GM19463 (cell line): ENCODE results near the gene CATSPERZ.
"Not testable (repeated sequence)": the region's sequence is repeated elsewhere in the genome, so short reads cannot be mapped to it uniquely, and the experiment has no call there.

Experiments
- ATAC-seq: cut with Tn5 transposase; IDR thresholded peaks from one replicate; pipeline ENCODE4 v1.9.1; 2021; ENCODE audit warnings: mild to moderate bottlenecking, moderate library complexity; ENCODE audit not compliant: unreplicated experiment

Gene CATSPERZ

GRCh38 chr11:64317325-64317960 lies 17.3 kb downstream of the CATSPERZ start, which contains the start of gene TRMT112:
TSS of gene TRMT112 (minus strand) at chr11:64317559. CDS start at chr11:64317526, 33 bp downstream.
- peak; percentile 46 for ATAC-seq

DNA sequence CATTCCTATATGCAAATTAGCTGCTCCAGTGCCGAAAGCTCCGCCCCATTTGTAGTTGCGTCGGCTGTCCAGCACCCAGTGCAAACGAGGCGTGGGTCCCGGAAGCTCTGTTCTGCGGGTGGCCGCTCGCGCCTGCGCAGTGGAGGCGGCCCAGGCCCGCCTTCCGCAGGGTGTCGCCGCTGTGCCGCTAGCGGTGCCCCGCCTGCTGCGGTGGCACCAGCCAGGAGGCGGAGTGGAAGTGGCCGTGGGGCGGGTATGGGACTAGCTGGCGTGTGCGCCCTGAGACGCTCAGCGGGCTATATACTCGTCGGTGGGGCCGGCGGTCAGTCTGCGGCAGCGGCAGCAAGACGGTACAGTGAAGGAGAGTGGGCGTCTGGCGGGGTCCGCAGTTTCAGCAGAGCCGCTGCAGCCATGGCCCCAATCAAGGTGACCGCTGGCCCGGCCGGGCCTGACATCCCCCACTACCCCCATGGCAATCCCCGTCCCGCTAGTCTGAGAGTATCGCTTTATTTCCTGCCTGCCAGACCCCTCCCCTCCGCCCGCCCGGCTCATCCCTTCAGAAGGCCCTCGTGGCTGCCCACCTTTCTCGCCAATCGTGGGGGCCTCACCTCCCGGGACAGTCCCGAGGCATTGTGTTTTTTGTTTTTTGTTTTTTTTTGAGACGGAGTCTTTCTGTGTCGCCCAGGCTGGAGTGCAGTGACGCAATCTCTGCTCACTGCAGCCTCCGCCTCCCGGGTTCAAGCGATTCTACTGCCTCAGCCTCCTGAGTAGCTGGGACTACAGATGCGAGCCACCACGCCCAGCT lies 18.0 kb downstream of the CATSPERZ start, which contains the start of gene PRDX5:
TSS of gene PRDX5 (plus strand) at position 161 of the 805 bp plus-strand sequence. CDS start at position 256, 95 bp downstream.
- peak; percentile 83 for ATAC-seq

- no peak for ATAC-seq
These were observed 18.9 kb downstream of the CATSPERZ start for GRCh38 chr11:64318766-64319761.

- no peak for ATAC-seq
These were observed 20.4 kb downstream of the CATSPERZ start for GRCh38 chr11:64320556-64320955.

DNA sequence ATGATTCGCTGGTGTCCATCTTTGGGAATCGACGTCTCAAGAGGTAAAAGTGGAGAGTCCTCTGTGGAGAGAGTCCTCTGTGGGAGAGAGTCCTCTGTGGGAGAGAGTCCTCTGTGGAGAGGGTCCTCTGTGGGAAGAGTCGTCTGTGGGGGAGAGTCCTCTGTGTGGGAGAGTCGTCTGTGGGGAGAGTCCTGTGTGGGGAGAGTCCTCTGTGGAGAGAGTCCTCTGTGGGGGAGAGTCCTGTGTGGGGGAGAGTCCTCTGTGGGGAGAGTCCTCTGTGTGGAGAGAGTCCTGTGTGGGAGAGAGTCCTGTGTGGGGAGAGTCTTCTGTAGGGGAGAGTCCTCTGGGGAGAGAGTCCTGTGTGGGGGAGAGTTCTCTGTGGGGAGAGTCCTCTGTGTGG lies 20.9 kb downstream of the CATSPERZ start:
- ATAC-seq: no peak

GRCh38 chr11:64321533-64321932 lies 21.4 kb downstream of the CATSPERZ start:
- no peak for ATAC-seq

DNA sequence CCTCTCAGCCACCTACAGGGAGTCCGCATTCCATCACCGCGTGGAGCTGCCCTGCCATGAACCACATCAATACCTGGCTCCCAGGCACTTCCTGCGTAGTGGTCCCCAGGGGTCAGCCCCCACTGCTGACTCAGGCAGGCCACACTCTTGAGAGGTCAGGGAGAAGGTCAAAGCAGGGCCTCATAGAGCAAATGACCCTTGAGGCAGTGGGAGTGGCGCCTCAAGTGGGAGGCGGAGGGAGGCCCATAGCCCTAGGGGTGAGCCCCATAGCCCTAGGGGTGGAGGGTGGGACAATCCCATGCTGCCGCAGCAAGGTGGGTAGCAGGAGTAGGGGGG lies 22.7 kb downstream of the CATSPERZ start:
- ATAC-seq: no peak

GRCh38 chr11:64323373-64323772 lies 23.2 kb downstream of the CATSPERZ start:
- no peak for ATAC-seq

DNA sequence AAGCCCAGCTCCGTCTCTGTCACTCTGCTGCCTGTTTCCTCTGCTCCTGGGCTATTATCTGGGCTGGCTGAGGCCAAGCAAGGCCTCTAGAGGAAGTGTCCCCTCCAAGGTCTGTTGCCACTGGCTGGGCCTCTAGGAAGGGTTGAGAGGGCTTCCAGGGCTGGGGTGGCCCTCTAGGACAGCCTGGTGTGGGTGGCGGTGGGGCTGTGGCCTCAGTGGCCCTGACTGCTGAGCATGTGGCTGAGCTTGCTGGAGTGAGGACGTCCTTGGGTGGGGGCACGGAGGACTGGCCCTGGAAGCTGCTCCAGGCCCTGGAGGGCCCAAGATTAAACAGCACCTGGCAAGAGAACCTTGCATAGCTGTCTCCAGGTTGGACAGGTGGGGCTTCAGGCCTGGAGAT lies 23.8 kb downstream of the CATSPERZ start:
- not testable (repeated sequence) for ATAC-seq

- ATAC-seq: no peak
These were observed 24.7 kb downstream of the CATSPERZ start for GRCh38 chr11:64324692-64325469.

DNA sequence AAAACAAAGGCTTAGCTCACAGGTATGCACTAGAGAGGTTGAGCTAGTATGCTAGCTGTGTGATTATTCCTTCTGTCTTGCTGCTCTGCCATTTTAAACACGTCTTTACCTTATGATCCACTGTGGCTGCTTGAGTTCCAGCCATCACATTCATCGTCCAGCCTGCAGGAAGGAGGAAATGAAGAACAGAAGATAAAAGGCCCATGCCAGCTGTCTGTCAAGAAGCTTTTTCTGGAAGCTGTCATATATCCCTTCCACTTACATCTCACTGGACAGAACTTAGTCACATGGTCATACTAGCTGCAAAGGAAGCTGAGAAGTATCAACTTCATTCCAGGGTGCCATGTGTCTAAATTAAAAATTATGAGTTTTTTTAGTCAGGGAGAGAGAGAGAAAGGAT lies 27.2 kb downstream of the CATSPERZ start:
- ATAC-seq: no peak

DNA sequence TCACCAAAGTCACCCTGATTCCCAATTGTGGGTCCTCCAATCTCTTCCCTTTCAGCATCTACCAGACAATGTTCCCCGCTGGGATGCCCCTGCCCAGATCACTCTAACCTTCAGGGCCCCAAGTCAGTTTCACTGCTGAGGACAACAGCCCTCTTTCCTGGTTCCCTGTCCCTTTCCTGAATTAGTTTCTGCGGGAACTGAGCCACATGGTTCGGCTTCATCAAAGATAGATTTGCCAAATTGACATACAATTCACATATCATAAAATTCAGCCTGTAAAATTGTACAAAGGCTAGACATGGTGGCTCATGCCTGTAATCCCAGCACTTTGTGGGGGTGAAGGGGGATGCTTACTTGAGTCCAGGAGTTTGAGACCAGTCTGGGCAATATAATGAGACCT lies 27.8 kb downstream of the CATSPERZ start:
- no peak for ATAC-seq

GRCh38 chr11:64330888-64331287 lies 30.7 kb downstream of the CATSPERZ start:
- no peak for ATAC-seq

GRCh38 chr11:64331569-64332371 lies 31.6 kb downstream of the CATSPERZ start:
- peak; percentile 52 for ATAC-seq

GRCh38 chr11:64333556-64333955 lies 33.4 kb downstream of the CATSPERZ start:
- ATAC-seq: no peak

GRCh38 chr11:64334764-64335735 lies 34.9 kb downstream of the CATSPERZ start:
- ATAC-seq: peak; percentile 78

DNA sequence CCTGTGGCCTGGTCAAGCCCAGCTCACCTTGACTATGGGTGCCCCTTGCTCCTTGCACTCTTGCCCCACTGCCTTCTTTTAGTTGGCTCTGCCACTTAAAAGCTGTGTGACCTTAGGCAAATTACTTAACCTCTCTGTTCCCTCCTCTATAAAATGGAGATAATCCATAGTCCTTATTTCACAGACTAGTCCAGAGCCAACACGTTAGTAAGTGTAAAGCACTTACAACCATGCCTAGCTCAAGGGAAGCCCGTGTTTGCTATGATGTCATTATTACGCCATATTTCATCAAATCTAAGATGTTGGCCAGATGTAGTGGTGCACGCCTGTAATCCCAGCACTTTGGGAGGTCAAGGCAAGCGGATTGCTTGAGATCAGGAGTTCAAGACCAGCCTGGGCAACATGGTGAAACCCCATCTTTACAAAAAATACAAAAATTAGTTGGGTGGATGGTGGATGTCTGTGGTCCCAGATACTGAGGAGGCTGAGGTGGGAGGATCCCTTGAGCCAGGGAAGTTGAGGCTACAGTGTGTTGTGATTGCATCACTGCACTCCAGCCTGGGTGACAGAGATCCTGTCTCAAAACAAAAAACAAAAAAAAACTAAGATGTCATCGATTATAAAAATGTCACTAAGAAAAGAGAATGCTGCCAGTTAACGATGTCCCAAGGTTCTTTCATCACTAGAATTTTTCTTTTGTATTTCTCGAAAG lies 37.5 kb downstream of the CATSPERZ start:
- no peak for ATAC-seq

DNA sequence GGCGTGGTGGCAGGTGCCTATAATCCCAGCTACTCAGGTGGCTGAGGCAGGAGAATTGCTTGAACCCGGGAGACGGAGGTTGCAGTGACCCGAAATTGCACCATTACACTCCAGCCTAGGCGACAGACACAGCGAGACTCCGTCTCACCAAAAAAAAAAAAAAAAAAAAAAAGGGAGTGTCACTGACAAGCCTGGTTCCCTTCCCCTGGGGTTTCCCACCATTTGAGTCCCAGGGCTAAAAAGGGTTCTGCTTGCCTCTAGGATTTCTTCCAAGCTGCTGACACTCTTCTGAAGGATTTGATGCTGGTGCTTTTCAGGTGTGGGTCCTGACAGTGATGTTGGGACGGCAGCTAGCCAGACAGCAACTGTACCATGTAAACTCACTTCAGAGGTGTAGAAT lies 38.6 kb downstream of the CATSPERZ start:
- no peak for ATAC-seq
